Left ventricle myocardium superior (tissue), 1 donor: Measurements from ENCODE around the gene CCM2. TPM values are rescaled to one million over a fixed set of nuclear protein-coding genes. Genes with fewer than 3 reads are reported as not detected.

ENCODE experiments used
- ATAC-seq: fragments of 200-7000 bp; cut with Tn5 transposase; one replicate; pipeline ENCODE4 v1.9.1; 2020; ENCODE audit warnings: mild to moderate bottlenecking, moderate library complexity
- DNase-seq: peaks from one replicate; pipeline ENCODE4 v3.0.0-alpha.2; 2020
- intact Hi-C: fragments of 100-400 bp; cut with micrococcal nuclease; formaldehyde crosslinking; loops from one replicate; pipeline ENCODE4 v1.11.0; 2022
- total RNA-seq: library from RNA; stranded (reverse); fragmentation: NEBNext Ultra II Directional; extraction: Animal tissue kit (Norgen Biotek cat#: 25700); gene quantifications from one replicate; pipeline ENCODE4 v1.2.1, GENCODE V29; 2021
- donor health status: DM: no; HTN: yes; CAD: no; lungs with severe emphysema.

CCM2 gene
- total RNA-seq, 1 donor from 2014 or later: 36.7 TPM

DNA sequence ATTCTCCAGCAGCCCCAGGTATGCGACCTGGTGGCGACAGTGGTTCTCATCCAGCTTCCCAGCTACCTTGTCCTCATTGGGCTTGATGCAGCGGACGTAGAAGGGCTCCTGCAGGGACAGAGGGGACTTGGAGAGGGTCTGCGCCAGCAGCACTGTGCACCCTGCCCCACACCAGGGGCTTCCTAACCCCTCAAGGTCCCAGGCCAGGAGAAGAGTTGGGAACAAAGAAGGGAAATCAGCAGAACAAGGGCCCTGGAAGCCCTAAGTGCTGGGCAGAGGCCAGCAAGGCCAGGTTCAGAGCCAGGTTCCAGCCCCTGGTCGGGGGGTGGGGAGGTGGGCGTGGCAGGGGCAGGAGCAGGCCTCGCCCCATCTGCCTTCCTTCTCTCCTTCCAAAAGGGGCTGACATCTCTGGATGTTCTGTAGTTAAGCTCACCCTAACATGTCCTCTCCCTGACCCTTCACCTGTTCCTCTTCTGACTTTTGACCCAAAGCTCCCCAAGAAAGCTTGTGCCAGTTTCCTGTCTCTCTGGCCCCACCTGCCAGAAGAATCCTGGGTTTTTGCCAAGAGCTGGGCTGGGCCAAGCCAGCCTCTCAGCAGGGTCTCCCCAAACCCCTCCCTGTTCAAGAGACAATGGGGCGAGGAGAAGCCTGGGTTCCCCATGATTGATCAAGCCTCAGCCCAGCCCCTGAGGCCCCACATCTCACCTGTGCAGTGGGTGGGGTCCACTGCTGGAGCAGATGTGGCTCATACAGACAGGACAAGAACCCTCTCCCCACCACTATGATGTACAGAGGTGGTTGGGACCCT is 33.1 kb upstream of the CCM2 start:
- no peak for ATAC-seq

GRCh38 chr7:44967571-44968446 is 32.2 kb upstream of the CCM2 start:
- intact Hi-C loops: no loop called here
- no peak for DNase-seq
- ATAC-seq: no peak

More for the DNA sequence above, 33.1 kb upstream of the CCM2 start:
- intact Hi-C loops: no loop called here
- no peak for DNase-seq

- no peak for ATAC-seq
- intact Hi-C loops: no loop called here
These were observed 30.8 kb upstream of the CCM2 start for GRCh38 chr7:44969049-44969700.

DNA sequence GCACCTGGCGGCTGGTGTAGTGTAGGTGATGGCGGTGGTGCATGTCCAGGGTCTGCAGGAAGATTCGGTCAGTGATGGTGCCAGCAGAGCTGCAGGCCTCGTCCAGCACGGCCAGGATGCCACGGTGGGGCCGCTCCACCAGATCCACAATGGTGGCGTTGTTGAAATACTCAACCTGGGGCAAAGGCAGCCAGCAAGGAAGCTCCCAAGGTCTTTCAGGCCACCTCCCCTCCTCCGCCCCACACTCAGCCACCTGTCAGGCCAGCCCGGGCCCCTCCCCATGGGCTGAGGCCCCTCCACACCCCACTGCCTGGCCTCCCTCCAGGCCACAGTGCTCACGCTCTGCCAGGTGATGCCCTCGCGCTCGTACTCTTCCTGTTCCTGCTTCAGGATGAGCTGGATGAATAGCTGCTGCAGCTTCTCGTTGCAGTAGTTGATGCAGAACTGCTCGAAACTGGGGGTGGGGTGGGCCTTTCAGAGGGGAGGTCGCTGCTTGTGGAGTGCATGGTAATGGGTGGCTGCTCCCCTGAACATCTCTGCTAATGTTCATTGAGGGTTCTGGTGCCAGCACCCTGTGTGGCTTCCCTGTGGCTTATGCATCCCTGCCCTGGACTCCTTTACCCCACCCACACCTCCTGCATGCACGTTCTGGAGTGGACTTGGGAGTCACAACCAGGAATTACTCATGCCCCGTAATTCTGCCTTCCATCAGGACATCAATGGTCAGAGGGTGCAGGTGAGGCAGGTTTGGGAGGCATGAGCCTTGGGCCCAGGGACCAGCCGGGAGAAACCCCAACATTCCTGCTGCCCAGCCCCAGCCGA is 30.1 kb upstream of the CCM2 start:
- intact Hi-C loops: no loop called here
- DNase-seq: no peak
- no peak for ATAC-seq

More at GRCh38 chr7:44969049-44969700, 30.8 kb upstream of the CCM2 start:
- DNase-seq: no peak

- ATAC-seq (no peak), DNase-seq (no peak)
- intact Hi-C loops: no loop called here
These were observed 29.4 kb upstream of the CCM2 start for GRCh38 chr7:44970523-44971051.

- intact Hi-C loops: no loop called here
- ATAC-seq (no peak), DNase-seq (no peak)
These were observed 28.7 kb upstream of the CCM2 start for GRCh38 chr7:44971188-44971901.

DNA sequence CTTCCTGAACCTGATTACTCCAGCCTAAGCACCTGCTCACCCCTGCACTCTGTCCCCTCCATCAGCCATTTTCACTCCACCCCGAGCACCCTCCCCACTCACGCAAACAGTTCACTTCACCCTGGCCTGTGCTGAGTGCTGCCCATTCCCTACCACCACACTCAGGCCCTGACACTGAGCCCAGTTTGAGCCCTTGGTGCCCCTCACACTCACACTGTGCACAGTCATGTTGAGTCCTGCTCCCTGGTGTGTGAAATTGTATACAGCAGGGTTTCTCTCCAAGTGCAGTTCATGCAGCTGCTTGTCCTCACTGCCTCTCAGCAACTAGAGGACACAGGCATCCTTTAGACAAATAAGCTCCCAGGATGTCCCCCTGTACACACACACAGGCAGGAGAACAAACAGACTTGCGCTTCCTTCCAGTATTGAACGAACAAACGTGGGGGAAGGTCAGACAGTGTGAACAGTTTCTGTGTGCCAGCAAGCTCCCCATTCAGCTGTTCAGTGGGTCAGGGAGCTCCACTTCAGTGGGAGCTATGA is 28.0 kb upstream of the CCM2 start:
- intact Hi-C loops: no loop called here
- ATAC-seq (no peak), DNase-seq (no peak)

GRCh38 chr7:44972562-44972961 is 27.4 kb upstream of the CCM2 start:
- intact Hi-C loops: no loop called here
- no peak for ATAC-seq
- no peak for DNase-seq

DNA sequence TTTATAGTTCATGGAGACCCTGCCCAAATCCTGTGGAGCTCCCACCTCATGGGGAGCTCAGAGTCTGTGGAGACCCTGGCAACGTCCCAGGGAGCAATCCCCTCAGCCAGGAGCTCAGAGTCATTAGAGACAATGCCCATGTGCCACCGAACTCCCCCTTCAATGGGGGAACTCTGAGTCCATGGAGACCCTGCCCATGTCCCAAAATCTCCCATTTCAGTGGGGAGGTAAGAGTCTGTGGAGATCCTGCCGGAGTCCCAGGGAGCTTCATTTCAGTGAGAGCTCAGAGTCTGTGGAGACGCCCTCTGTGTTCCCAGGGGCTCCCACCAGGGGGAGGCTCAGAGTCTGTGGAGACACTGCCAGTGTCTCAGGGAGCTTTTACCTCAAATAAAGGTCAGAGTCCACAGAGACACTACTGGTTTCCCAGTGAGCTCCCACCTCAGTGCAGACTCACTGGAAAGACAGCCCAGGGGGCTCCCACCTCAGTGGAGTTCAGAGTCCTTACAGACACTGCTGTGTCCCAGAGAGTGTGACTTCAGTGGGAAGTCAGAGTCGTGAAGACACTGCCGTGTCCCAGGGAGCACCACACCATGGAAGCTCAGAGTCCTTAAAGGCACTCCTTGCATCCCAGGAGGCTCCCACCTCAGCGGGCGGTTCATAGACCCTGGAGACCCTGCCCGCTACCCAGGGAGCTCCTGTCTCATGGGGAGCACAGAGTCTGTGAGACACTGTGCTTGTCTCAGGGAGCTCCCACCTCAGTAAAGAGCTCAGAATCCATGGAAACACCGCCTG is 26.2 kb upstream of the CCM2 start:
- ATAC-seq (peak; percentile 74), DNase-seq (peak; percentile 75)
- intact Hi-C loops: no loop called here

DNA sequence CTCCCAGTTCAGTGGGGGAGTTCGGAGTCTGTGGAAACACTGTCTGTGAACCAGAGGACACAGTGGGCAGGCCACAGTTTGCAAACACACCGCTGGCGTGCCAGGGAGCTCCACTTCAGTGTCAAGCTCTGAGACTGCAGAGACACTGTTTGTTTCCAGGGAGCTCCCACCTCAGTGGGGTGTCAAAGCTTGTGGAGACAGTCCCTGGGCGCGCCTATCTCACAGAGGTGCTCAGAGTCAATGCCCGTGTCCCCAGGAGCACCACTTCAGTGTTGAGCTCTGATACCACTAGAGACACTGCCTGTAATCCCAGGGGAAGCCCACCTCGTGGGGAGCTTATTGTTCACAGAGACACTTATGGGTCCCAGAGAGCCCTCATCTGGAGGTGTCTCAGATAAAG is 25.5 kb upstream of the CCM2 start:
- no peak for ATAC-seq
- intact Hi-C loops: no loop called here
- no peak for DNase-seq

GRCh38 chr7:44975331-44976039 is 24.5 kb upstream of the CCM2 start:
- ATAC-seq (no peak), DNase-seq (no peak)
- intact Hi-C loops: no loop called here

GRCh38 chr7:44976040-44976745 is 23.8 kb upstream of the CCM2 start:
- DNase-seq (no peak), ATAC-seq (no peak)
- intact Hi-C loops: no loop called here

- intact Hi-C loops: no loop called here
- ATAC-seq (no peak), DNase-seq (no peak)
These were observed 23.2 kb upstream of the CCM2 start for GRCh38 chr7:44976746-44977196.

- intact Hi-C loops: no loop called here
- ATAC-seq: no peak
- no peak for DNase-seq
These were observed 22.6 kb upstream of the CCM2 start for GRCh38 chr7:44977304-44977958.

- peak; percentile 56 for DNase-seq
- intact Hi-C loops: no loop called here
- no peak for ATAC-seq
These were observed 22.1 kb upstream of the CCM2 start for GRCh38 chr7:44977959-44978335.
